Middle frontal gyrus (tissue), 1 donor: ENCODE results near the gene RNF5.

ENCODE experiments used
- DNase-seq: peaks from one replicate; pipeline ENCODE4 v3.0.0-alpha.2; 2015; ENCODE audit warnings: low spot score; ENCODE audit errors: extremely low spot score

RNF5 gene

GRCh38 chr6:32151863-32152768 is 26.1 kb upstream of the RNF5 start, which contains the start of gene PRRT1:
Gene PRRT1, minus strand, starts transcription at chr6:32151939. Its CDS starts 112 bp downstream, at chr6:32151827.
- DNase-seq, result no peak

GRCh38 chr6:32152769-32153563 is 25.2 kb upstream of the RNF5 start:
- no peak for DNase-seq

GRCh38 chr6:32153564-32154513 is 24.4 kb upstream of the RNF5 start, which contains the start of gene PPT2:
Gene PPT2, plus strand, starts transcription at chr6:32154141. Its CDS starts 454 bp downstream, at chr6:32154595.
- peak; percentile 80 for DNase-seq

GRCh38 chr6:32154514-32155161 is 23.6 kb upstream of the RNF5 start:
- no peak for DNase-seq

- no peak for DNase-seq
Measured at GRCh38 chr6:32156891-32157290, 21.3 kb upstream of the RNF5 start.

GRCh38 chr6:32158052-32158451 is 20.2 kb upstream of the RNF5 start:
- no peak for DNase-seq

GRCh38 chr6:32163559-32164258 is 14.5 kb upstream of the RNF5 start:
- no peak for DNase-seq

GRCh38 chr6:32164295-32164694 is 13.9 kb upstream of the RNF5 start, which contains the start of gene EGFL8:
Gene EGFL8, plus strand, starts transcription at chr6:32164595. Its CDS starts 1,571 bp downstream, at chr6:32166166.
- DNase-seq, result no peak

- DNase-seq, result no peak
Measured at GRCh38 chr6:32166411-32167061, 11.7 kb upstream of the RNF5 start.

- no peak for DNase-seq
Measured at GRCh38 chr6:32167154-32167760, 10.9 kb upstream of the RNF5 start.

GRCh38 chr6:32167761-32168262 is 10.4 kb upstream of the RNF5 start:
- DNase-seq, result no peak

GRCh38 chr6:32168350-32168749 is 9.9 kb upstream of the RNF5 start:
- DNase-seq, result no peak

GRCh38 chr6:32168807-32169591 is 9.2 kb upstream of the RNF5 start:
- DNase-seq, result no peak

GRCh38 chr6:32170294-32170693 is 7.9 kb upstream of the RNF5 start:
- no peak for DNase-seq

GRCh38 chr6:32171234-32171633 is 7.0 kb upstream of the RNF5 start:
- DNase-seq, result no peak

GRCh38 chr6:32173051-32173727 is 5.0 kb upstream of the RNF5 start:
- no peak for DNase-seq

- DNase-seq, result no peak
Measured at GRCh38 chr6:32174416-32174815, 3.8 kb upstream of the RNF5 start.
